ENCODE measurements around the gene KCNK3. TPM values are rescaled to one million over a fixed set of nuclear protein-coding genes. Genes with fewer than 3 reads are reported as not detected.

Gene KCNK3
- total and polyA plus RNA-seq, 2 of the 13 experiments (the other 11 are each of a cell fraction or from before 2014, with no cell fraction given) = not detected

GRCh38 chr2:26757873-26758789 is 65.6 kb downstream of the KCNK3 start (continued):
- TF ChIP-seq SAP130 (CRISPR knock-in tag; IDR thresholded peaks at IDR 0.05; ENCODE audit: low read depth) (peak; percentile 61), ZNF260 (CRISPR knock-in tag; IDR thresholded peaks at IDR 0.05; ENCODE audit: borderline replicate concordance, low read depth) (no peak), ZNF883 (CRISPR knock-in tag; IDR thresholded peaks at IDR 0.05; ENCODE audit: not compliant biosample characterization) (no peak), IKZF5 (CRISPR knock-in tag; IDR thresholded peaks at IDR 0.05) (peak; percentile 88), ZBTB42 (CRISPR knock-in tag; IDR thresholded peaks at IDR 0.05) (no peak), ZNF224 (CRISPR knock-in tag; IDR thresholded peaks at IDR 0.05) (no peak), CCAR2 (optimal IDR thresholded peaks at IDR 0.05; ENCODE audit: low read depth, low read length) (no peak), EED (CRISPR knock-in tag; IDR thresholded peaks at IDR 0.05) (no peak), ZNF749 (CRISPR knock-in tag; IDR thresholded peaks at IDR 0.05; ENCODE audit: borderline replicate concordance) (no peak), ZZZ3 (CRISPR knock-in tag; IDR thresholded peaks at IDR 0.05; ENCODE audit: borderline replicate concordance) (no peak), ZNF230 (CRISPR knock-in tag; IDR thresholded peaks at IDR 0.05) (no peak), ZNF281 (CRISPR knock-in tag; IDR thresholded peaks at IDR 0.05; ENCODE audit: borderline replicate concordance) (peak; percentile 92), ZFP36L1 (CRISPR knock-in tag; IDR thresholded peaks at IDR 0.05) (no peak), TBX3 (IDR thresholded peaks at IDR 0.05; ENCODE audit: borderline replicate concordance) (no peak), HES4 (CRISPR knock-in tag; IDR thresholded peaks at IDR 0.05; ENCODE audit: borderline replicate concordance) (no peak), RAD21 (CRISPR knock-in tag; IDR thresholded peaks at IDR 0.05) (no peak), ZNF616 (CRISPR knock-in tag; IDR thresholded peaks at IDR 0.05; ENCODE audit: low read depth) (no peak), HOXA5 (CRISPR knock-in tag; IDR thresholded peaks at IDR 0.05) (0 out of 2 replicates have a peak, but pooled peaks have one; percentile 25), REXO4 (CRISPR knock-in tag; IDR thresholded peaks at IDR 0.05; ENCODE audit: borderline replicate concordance) (no peak), ZBTB21 (CRISPR knock-in tag; IDR thresholded peaks at IDR 0.05) (peak; percentile 88), HNF1B (CRISPR knock-in tag; IDR thresholded peaks at IDR 0.05) (peak; percentile 38), ELF4 (CRISPR knock-in tag; IDR thresholded peaks at IDR 0.05; ENCODE audit: borderline replicate concordance) (no peak), ZNF383 (CRISPR knock-in tag; IDR thresholded peaks at IDR 0.05; ENCODE audit: borderline replicate concordance) (no peak), ZKSCAN1 (IDR thresholded peaks at IDR 0.05; ENCODE audit: low read length) (peak; percentile 84)

Measured in HepG2 (cell line).